OCI-LY3 (cell line): Measurements from ENCODE around the gene NRF1.

ENCODE experiments used
- H2AFZ ChIP-seq: fragments of 200-600, 300-600 bp; shearing (Covaris generic); 2 replicates; pipeline ENCODE4 v1.6.0; 2014; ENCODE audit warnings: antibody characterized with exemption, low read depth, low read length
- H3K27ac ChIP-seq: fragments of 200-600, 300-600 bp; sonication (generic); 2 replicates; pipeline ENCODE4 v1.5.1; 2014; ENCODE audit warnings: mild to moderate bottlenecking, low read length, moderate library complexity, mixed read lengths
- H3K27me3 ChIP-seq: fragments of 200-600, 300-600 bp; sonication (generic); 2 replicates; pipeline ENCODE4 v1.6.1; 2014; ENCODE audit warnings: low read depth, low read length, mixed read lengths
- H3K36me3 ChIP-seq: fragments of 200-600, 300-600 bp; sonication (generic); replicated peaks from 2 replicates; pipeline ENCODE3; 2014; ENCODE audit warnings: low read depth, low read length, mixed read lengths
- H3K4me1 ChIP-seq: fragments of 300-600, 200-600 bp; sonication (generic); 2 replicates; pipeline ENCODE4 v1.6.1; 2014; ENCODE audit warnings: low read length, mixed read lengths
- H3K4me2 ChIP-seq: fragments of 200-600, 300-600 bp; sonication (generic); 2 replicates; pipeline ENCODE4 v1.6.1; 2014; ENCODE audit warnings: low read length, mixed read lengths
- H3K4me3 ChIP-seq: fragments of 300-600, 200-600 bp; sonication (generic); 2 replicates; pipeline ENCODE4 v1.5.1; 2014; ENCODE audit warnings: antibody characterized with exemption, mild to moderate bottlenecking, low read length, moderate library complexity
- H3K79me2 ChIP-seq: fragments of 300-600, 200-600 bp; shearing (Covaris generic); 2 replicates; pipeline ENCODE4 v1.6.1; 2014; ENCODE audit warnings: mild to moderate bottlenecking, low read length, mixed read lengths
- H3K9ac ChIP-seq: fragments of 300-600, 200-600 bp; shearing (Covaris generic); 2 replicates; pipeline ENCODE4 v1.6.0; 2014; ENCODE audit warnings: mild to moderate bottlenecking, low read length, moderate library complexity
- H3K9me3 ChIP-seq: fragments of 200-600, 300-600 bp; shearing (Covaris generic); 2 replicates; pipeline ENCODE4 v1.6.1; 2014; ENCODE audit warnings: low read length, mixed read lengths; ENCODE audit not compliant: insufficient read depth
- H4K20me1 ChIP-seq: fragments of 200-600, 300-600 bp; sonication (generic); 2 replicates; pipeline ENCODE4 v1.6.1; 2016; ENCODE audit warnings: low read length, mixed read lengths; ENCODE audit not compliant: insufficient read depth
- EZH2phosphoT487 ChIP-seq: fragments of 200-600 bp; shearing (Covaris generic); IDR thresholded peaks from 2 replicates; pipeline ENCODE4 v1.6.1; 2018; ENCODE audit warnings: antibody characterized with exemption, mixed run types, low read depth
- TF ChIP-seq, protein P1 (sequence below): fragments of 200-600, 300-600 bp; sonication (generic); IDR thresholded peaks from 2 replicates; pipeline ENCODE4 v1.5.1; 2014; ENCODE audit warnings: antibody characterized with exemption, low read length, low read depth

NRF1 gene

GRCh38 chr7:129644634-129645230 lies 33.2 kb downstream of the NRF1 start:
- TF ChIP-seq, protein P1, sequence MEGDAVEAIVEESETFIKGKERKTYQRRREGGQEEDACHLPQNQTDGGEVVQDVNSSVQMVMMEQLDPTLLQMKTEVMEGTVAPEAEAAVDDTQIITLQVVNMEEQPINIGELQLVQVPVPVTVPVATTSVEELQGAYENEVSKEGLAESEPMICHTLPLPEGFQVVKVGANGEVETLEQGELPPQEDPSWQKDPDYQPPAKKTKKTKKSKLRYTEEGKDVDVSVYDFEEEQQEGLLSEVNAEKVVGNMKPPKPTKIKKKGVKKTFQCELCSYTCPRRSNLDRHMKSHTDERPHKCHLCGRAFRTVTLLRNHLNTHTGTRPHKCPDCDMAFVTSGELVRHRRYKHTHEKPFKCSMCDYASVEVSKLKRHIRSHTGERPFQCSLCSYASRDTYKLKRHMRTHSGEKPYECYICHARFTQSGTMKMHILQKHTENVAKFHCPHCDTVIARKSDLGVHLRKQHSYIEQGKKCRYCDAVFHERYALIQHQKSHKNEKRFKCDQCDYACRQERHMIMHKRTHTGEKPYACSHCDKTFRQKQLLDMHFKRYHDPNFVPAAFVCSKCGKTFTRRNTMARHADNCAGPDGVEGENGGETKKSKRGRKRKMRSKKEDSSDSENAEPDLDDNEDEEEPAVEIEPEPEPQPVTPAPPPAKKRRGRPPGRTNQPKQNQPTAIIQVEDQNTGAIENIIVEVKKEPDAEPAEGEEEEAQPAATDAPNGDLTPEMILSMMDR, result peak; percentile 54
- no peak for TF ChIP-seq EZH2phosphoT487
- H3K36me3 ChIP-seq, result no peaks in the 10 kb centered on the region
- no peak overlapping the region for H2AFZ ChIP-seq
- H3K4me1 ChIP-seq, result no peaks in the 10 kb centered on the region
- H3K9ac ChIP-seq, result no peak overlapping the region
- H3K27me3 ChIP-seq, result no peaks in the 10 kb centered on the region
- H4K20me1 ChIP-seq, result no peaks in the 10 kb centered on the region
- H3K4me2 ChIP-seq, result no peak overlapping the region
- H3K9me3 ChIP-seq, result no peaks in the 10 kb centered on the region
- H3K27ac ChIP-seq, result no peak overlapping the region
- no peak overlapping the region for H3K4me3 ChIP-seq
- H3K79me2 ChIP-seq, result peaks cover 16% of the 10 kb centered on the region; the same call in 1 of the 2 replicates

GRCh38 chr7:129646369-129647021 lies 35.0 kb downstream of the NRF1 start:
- H3K27ac ChIP-seq, result no peak overlapping the region

GRCh38 chr7:129649128-129649690 lies 37.7 kb downstream of the NRF1 start:
- no peaks in the 10 kb centered on the region for H3K9me3 ChIP-seq
- H3K4me1 ChIP-seq, result peaks cover 25% of the 10 kb centered on the region
- H3K36me3 ChIP-seq, result peaks cover 4% of the 10 kb centered on the region
- TF ChIP-seq, protein P1, result no peak
- TF ChIP-seq EZH2phosphoT487, result no peak
- H3K9ac ChIP-seq, result no peak overlapping the region
- no peak overlapping the region for H3K4me3 ChIP-seq
- H3K79me2 ChIP-seq, result peaks cover 14% of the 10 kb centered on the region
- no peaks in the 10 kb centered on the region for H4K20me1 ChIP-seq
- H2AFZ ChIP-seq, result no peak overlapping the region
- H3K27me3 ChIP-seq, result no peaks in the 10 kb centered on the region
- no peak overlapping the region for H3K27ac ChIP-seq
- H3K4me2 ChIP-seq, result no peak overlapping the region

More at GRCh38 chr7:129646369-129647021, 35.0 kb downstream of the NRF1 start:
- no peak for TF ChIP-seq EZH2phosphoT487
- TF ChIP-seq, protein P1, result no peak
- no peak overlapping the region for H3K4me3 ChIP-seq
- H3K4me2 ChIP-seq, result no peak overlapping the region
- H3K9ac ChIP-seq, result no peak overlapping the region
- H4K20me1 ChIP-seq, result no peaks in the 10 kb centered on the region
- peaks cover 7% of the 10 kb centered on the region; the same call in 1 of the 2 replicates for H3K79me2 ChIP-seq
- H3K36me3 ChIP-seq, result no peaks in the 10 kb centered on the region
- peaks cover 9% of the 10 kb centered on the region for H3K4me1 ChIP-seq
- H2AFZ ChIP-seq, result no peak overlapping the region
- no peaks in the 10 kb centered on the region for H3K9me3 ChIP-seq
- no peaks in the 10 kb centered on the region for H3K27me3 ChIP-seq

GRCh38 chr7:129650056-129650758 lies 38.7 kb downstream of the NRF1 start:
- peaks cover 35% of the 10 kb centered on the region for H3K4me1 ChIP-seq
- peaks cover 11% of the 10 kb centered on the region for H3K36me3 ChIP-seq
- H3K4me3 ChIP-seq, result no peak overlapping the region
- no peak overlapping the region for H2AFZ ChIP-seq
- no peaks in the 10 kb centered on the region for H3K9me3 ChIP-seq
- H3K9ac ChIP-seq, result no peak overlapping the region
- H3K27me3 ChIP-seq, result no peaks in the 10 kb centered on the region
- H3K4me2 ChIP-seq, result peak overlapping the region; percentile 34
- H3K79me2 ChIP-seq, result peaks cover 22% of the 10 kb centered on the region
- TF ChIP-seq, protein P1, result no peak
- TF ChIP-seq EZH2phosphoT487, result no peak
- H3K27ac ChIP-seq, result no peak overlapping the region
- H4K20me1 ChIP-seq, result no peaks in the 10 kb centered on the region
